ENCODE data around the gene TSC1. TPM values are rescaled to one million over a fixed set of nuclear protein-coding genes. Genes with fewer than 3 reads are reported as not detected.
A peak's percentile ranks its signal among the peaks of the same experiment; 100 is the strongest.

The TSC1 gene
- total RNA-seq, 1 experiment from 2014 or later, result 59.2 TPM

DNA sequence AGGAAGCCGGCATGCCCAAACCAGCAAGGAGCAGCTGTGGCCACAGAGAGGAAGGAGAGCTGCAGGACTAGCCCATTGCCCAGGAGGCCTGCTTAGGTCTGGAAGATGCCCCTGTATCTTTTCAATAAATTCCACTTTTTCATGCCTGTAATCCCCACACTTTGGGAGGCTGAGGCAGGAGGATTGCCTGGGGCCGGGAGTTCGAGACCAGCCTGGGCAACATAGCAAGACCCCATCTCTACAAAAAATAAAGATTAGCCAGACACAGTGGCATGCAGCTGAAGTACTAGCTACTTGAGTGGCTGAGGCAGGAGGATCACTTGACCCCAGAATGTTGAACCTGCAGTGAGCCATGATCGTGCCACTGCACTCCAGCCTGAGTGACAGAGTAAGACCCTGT lies 5.3 kb upstream of the TSC1 start:
- no peak for DNase-seq
- H3K4me2 ChIP-seq (ENCODE audit: low read depth, low read length, poor library complexity, severe bottlenecking), result no peak overlapping the region
- no peak overlapping the region for H3K9ac ChIP-seq (ENCODE audit: low read length)
- no peaks in the 10 kb centered on the region for H3K36me3 ChIP-seq (ENCODE audit: insufficient read depth, low read length)
- H2AFZ ChIP-seq (ENCODE audit: low read length), result no peak overlapping the region
- no peak overlapping the region for H3K27ac ChIP-seq (ENCODE audit: low read length)
- no peaks in the 10 kb centered on the region for H3K79me2 ChIP-seq (ENCODE audit: low read length)
- H3K4me1 ChIP-seq (ENCODE audit: low read length), result peaks cover 6% of the 10 kb centered on the region
- no peaks in the 10 kb centered on the region for H3K9me2 ChIP-seq (replicated peaks; ENCODE audit: insufficient read depth, low read length)
- no peaks in the 10 kb centered on the region for H4K20me1 ChIP-seq (ENCODE audit: insufficient read depth, low read depth, low read length)
- H3K27me3 ChIP-seq (ENCODE audit: low read length), result no peaks in the 10 kb centered on the region
- no peak overlapping the region for H3K4me3 ChIP-seq (ENCODE audit: low read length)
- H3K9me3 ChIP-seq (ENCODE audit: low read length), result no peaks in the 10 kb centered on the region

DNA sequence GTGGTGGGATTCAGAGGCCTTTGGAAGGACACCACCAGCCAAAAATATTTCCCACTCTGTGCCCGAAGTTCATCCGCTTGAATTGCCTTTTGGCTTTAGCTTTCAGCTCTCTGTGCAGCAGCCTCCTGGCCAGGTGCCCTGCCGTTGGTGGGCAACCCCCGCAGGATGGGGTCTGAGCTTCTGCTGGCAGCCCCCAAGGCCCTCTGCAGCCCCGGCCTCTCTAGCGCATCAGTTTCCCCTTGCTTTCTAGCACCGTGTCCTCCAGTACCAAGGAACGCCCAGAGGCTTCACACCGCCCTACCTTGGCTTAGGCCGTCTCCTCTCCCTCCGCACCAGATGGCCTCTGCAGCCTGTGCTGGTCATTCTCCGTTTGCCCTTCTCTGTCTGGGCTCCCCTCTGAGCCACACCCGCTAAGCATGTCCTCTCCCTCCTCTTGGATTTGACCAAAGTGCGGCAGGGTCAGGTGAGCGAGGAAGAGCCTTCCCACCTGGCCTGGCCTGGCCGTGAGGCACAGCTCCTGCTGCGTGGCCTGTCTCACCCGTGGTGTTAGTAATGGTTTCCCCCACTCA lies 4.2 kb upstream of the TSC1 start:
- H3K27ac ChIP-seq (ENCODE audit: low read length), result no peak overlapping the region
- no peaks in the 10 kb centered on the region for H3K27me3 ChIP-seq (ENCODE audit: low read length)
- no peaks in the 10 kb centered on the region for H4K20me1 ChIP-seq (ENCODE audit: insufficient read depth, low read depth, low read length)
- no peaks in the 10 kb centered on the region for H3K9me3 ChIP-seq (ENCODE audit: low read length)
- no peak overlapping the region for H3K4me2 ChIP-seq (ENCODE audit: low read depth, low read length, poor library complexity, severe bottlenecking)
- H3K79me2 ChIP-seq (ENCODE audit: low read length), result 0 out of 2 replicates have a peak, but pooled peaks cover 5% of the 10 kb centered on the region
- H3K4me1 ChIP-seq (ENCODE audit: low read length), result peaks cover 8% of the 10 kb centered on the region
- H3K9me2 ChIP-seq (replicated peaks; ENCODE audit: insufficient read depth, low read length), result no peaks in the 10 kb centered on the region
- H3K4me3 ChIP-seq (ENCODE audit: low read length), result no peak overlapping the region
- no peak for DNase-seq
- no peak overlapping the region for H2AFZ ChIP-seq (ENCODE audit: low read length)
- no peaks in the 10 kb centered on the region for H3K36me3 ChIP-seq (ENCODE audit: insufficient read depth, low read length)
- H3K9ac ChIP-seq (ENCODE audit: low read length), result no peak overlapping the region

DNA sequence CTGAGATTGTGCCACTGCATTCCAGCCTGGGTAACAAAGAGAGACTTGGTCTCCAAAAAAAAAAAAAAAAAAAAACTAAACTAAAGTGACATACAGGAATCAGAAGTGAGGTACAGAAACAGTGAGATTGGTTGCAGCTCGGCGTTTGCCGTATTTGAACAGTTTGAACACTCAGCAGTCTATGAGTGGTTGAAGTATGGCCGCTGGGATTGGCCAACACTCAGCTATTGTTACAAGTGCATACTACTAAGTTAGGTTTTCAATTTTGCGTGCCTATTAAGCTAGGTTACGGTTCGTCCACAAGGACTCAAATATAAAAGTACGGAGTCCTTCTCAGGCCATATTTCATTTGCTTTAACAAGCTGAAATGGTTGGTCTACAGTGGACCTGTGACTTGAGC lies 3.3 kb upstream of the TSC1 start:
- no peak for DNase-seq
- no peaks in the 10 kb centered on the region for H3K27me3 ChIP-seq (ENCODE audit: low read length)
- H2AFZ ChIP-seq (ENCODE audit: low read length), result no peak overlapping the region
- H3K9ac ChIP-seq (ENCODE audit: low read length), result no peak overlapping the region
- H3K36me3 ChIP-seq (ENCODE audit: insufficient read depth, low read length), result no peaks in the 10 kb centered on the region
- H3K4me2 ChIP-seq (ENCODE audit: low read depth, low read length, poor library complexity, severe bottlenecking), result no peak overlapping the region
- H4K20me1 ChIP-seq (ENCODE audit: insufficient read depth, low read depth, low read length), result no peaks in the 10 kb centered on the region
- H3K9me2 ChIP-seq (replicated peaks; ENCODE audit: insufficient read depth, low read length), result no peaks in the 10 kb centered on the region
- H3K79me2 ChIP-seq (ENCODE audit: low read length), result 0 out of 2 replicates have a peak, but pooled peaks cover 5% of the 10 kb centered on the region
- no peaks in the 10 kb centered on the region for H3K9me3 ChIP-seq (ENCODE audit: low read length)
- no peak overlapping the region for H3K27ac ChIP-seq (ENCODE audit: low read length)
- H3K4me3 ChIP-seq (ENCODE audit: low read length), result no peak overlapping the region
- H3K4me1 ChIP-seq (ENCODE audit: low read length), result peaks cover 16% of the 10 kb centered on the region

DNA sequence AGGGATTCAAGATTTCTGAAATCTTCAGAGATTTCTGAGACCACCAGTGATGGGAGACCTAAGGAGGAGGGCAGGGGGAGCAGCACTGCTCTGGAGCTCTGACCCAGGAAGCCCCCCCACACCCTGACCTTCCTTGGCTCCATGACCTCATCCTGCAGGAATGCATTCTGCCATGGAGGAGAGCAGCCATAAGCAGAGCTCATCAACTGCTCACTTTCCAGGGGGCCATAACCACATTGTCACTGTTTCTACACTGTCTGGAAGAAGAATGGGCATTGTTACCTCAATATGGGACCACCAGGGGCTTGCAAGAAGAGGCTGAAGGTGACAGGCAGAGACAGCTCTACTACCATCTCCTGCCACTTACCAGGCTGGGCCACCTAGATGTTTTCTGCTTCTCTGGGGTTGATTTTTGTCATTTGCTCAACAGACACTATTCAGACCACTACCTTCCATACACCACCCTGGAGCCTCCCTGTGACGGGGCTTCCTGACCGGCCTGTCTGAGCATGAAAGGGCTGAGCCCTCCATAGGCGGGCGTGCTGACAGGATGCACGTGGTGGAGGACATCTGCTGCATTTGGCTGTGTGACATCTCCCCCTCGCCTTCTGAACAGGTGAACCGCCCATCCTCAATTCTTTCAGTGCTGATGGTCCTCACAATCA lies 2.3 kb upstream of the TSC1 start:
- H2AFZ ChIP-seq (ENCODE audit: low read length), result no peak overlapping the region
- H3K4me1 ChIP-seq (ENCODE audit: low read length), result peaks cover 26% of the 10 kb centered on the region
- peaks cover 9% of the 10 kb centered on the region; the same call in 1 of the 2 replicates for H3K79me2 ChIP-seq (ENCODE audit: low read length)
- no peak overlapping the region for H3K4me3 ChIP-seq (ENCODE audit: low read length)
- H3K36me3 ChIP-seq (ENCODE audit: insufficient read depth, low read length), result no peaks in the 10 kb centered on the region
- no peak overlapping the region for H3K27ac ChIP-seq (ENCODE audit: low read length)
- H3K27me3 ChIP-seq (ENCODE audit: low read length), result no peaks in the 10 kb centered on the region
- no peak overlapping the region for H3K9ac ChIP-seq (ENCODE audit: low read length)
- no peak for DNase-seq
- H3K9me2 ChIP-seq (replicated peaks; ENCODE audit: insufficient read depth, low read length), result no peaks in the 10 kb centered on the region
- no peaks in the 10 kb centered on the region for H3K9me3 ChIP-seq (ENCODE audit: low read length)
- no peak overlapping the region for H3K4me2 ChIP-seq (ENCODE audit: low read depth, low read length, poor library complexity, severe bottlenecking)
- no peaks in the 10 kb centered on the region for H4K20me1 ChIP-seq (ENCODE audit: insufficient read depth, low read depth, low read length)

DNA sequence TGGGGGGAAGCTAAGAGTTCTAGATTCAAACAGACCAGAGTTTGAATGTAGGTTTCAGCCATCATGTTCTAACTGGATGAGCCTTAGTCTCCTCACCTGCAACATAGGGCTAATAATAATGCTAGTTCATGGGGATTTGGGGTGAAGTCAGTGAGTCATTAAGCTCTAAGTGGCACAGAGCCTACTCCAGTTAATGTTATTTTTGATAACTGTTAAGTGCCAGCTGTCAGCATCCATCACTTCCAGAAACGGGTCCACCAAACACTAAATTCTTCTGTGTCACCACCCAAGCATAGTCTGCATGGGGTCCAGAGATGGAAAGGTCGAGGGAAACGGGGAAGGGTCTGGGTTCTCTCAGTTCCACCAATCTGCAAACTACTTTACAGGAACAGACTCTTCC lies 1.8 kb upstream of the TSC1 start:
- Histone ChIP-seq H3K9me3 (ENCODE audit: low read length) (no peaks in the 10 kb centered on the region), H3K9ac (ENCODE audit: low read length) (no peak overlapping the region), H3K4me3 (ENCODE audit: low read length) (no peak overlapping the region), H4K20me1 (ENCODE audit: insufficient read depth, low read depth, low read length) (no peaks in the 10 kb centered on the region), H3K27ac (ENCODE audit: low read length) (no peak overlapping the region), H2AFZ (ENCODE audit: low read length) (no peak overlapping the region), H3K9me2 (replicated peaks; ENCODE audit: insufficient read depth, low read length) (no peaks in the 10 kb centered on the region), H3K4me1 (ENCODE audit: low read length) (peaks cover 32% of the 10 kb centered on the region), H3K36me3 (ENCODE audit: insufficient read depth, low read length) (no peaks in the 10 kb centered on the region), H3K79me2 (ENCODE audit: low read length) (peaks cover 15% of the 10 kb centered on the region), H3K27me3 (ENCODE audit: low read length) (no peaks in the 10 kb centered on the region), H3K4me2 (ENCODE audit: low read depth, low read length, poor library complexity, severe bottlenecking) (no peak overlapping the region)
- no peak for DNase-seq

DNA sequence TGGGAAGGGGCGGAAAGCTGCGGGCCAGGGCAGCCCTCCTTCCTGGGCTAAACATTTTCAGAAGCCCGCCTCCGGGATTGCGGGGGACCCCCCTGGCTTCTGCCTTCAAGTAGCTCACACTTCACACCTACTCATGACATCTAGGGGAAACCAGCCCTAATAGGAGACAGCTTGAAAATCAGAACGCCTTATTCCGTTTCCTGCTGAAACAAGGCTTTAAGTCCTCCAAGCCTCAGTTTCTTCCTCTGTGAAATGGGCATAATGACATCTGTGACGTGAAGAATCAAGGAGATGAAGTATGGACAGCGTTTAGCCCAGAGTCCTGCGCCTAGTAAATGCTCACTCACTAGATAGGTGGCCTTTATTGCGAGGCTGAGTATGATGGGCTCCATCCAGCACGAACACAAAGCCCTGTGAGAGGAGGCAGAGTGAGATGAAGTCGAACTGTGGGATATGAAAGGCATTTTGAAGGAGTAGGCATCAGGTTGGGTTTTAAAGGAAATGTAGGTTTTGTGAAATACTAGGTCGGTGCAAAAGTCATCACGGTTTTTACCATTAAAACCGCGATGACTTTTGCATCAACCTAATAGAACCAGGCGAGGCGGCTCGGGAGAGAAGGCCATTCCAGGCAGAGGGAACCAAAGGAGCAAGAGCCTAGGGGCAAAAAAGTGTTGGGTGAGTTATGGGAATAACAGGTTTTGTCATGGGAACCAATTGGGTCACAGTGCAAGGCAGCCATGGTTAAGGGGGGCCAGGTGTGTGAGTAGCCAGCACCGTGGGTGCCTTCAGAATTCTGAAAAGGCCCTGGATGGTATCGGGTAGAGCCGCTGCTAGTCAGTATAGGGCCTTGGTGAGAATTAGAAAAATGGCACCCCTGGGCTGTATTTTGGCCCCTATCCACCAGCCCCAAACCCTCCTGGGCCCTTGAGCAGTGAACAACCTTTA lies 1.0 kb upstream of the TSC1 start:
- DNase-seq, result no peak
- H3K4me3 ChIP-seq (ENCODE audit: low read length), result peak overlapping the region; percentile 93

DNA sequence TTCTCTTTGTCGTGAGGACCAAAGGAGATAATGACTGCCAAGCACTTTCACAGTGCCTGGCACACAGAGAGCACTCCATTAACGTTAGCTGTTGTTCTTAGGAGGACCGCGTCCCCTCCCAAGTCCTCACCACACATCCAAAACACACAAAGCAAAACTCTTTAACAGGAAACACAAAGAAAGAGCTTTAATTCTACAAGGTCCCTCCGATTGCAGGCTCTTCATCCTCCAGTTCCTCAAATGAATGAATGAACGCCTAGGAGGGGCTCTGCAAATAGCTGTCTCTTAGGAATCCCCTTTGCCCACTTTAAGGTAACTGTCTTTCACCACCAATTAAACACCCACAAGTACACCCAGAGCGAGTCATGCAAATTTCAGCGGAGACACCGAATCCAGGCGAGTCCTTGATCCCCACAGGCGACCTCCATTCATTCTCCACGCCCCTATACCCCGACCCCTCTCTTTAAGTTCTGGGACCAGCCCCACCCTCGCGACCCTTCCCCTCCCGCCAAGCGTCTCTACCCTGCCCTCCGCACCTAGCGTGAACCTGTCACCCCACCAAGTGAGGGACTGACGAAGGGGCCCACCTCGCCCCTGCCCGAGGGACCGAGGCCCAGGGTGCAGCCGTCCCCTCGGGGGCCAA lies 644 bp downstream of the TSC1 start:
- Histone ChIP-seq H3K9ac (ENCODE audit: low read length) (peak overlapping the region; percentile 92), H3K4me1 (ENCODE audit: low read length) (peaks cover 56% of the 10 kb centered on the region), H3K4me3 (ENCODE audit: low read length) (peak overlapping the region; percentile 93), H3K27ac (ENCODE audit: low read length) (peak overlapping the region; percentile 94), H3K36me3 (ENCODE audit: insufficient read depth, low read length) (no peaks in the 10 kb centered on the region), H3K27me3 (ENCODE audit: low read length) (no peaks in the 10 kb centered on the region), H4K20me1 (ENCODE audit: insufficient read depth, low read depth, low read length) (no peaks in the 10 kb centered on the region), H3K9me3 (ENCODE audit: low read length) (no peaks in the 10 kb centered on the region), H3K9me2 (replicated peaks; ENCODE audit: insufficient read depth, low read length) (no peaks in the 10 kb centered on the region), H3K4me2 (ENCODE audit: low read depth, low read length, poor library complexity, severe bottlenecking) (peak overlapping the region; percentile 74), H2AFZ (ENCODE audit: low read length) (no peak overlapping the region), H3K79me2 (ENCODE audit: low read length) (peaks cover 39% of the 10 kb centered on the region)
- DNase-seq, result peak; percentile 86

More for the DNA sequence above, 1.0 kb upstream of the TSC1 start:
- Histone ChIP-seq H3K27me3 (ENCODE audit: low read length) (no peaks in the 10 kb centered on the region), H3K9me3 (ENCODE audit: low read length) (no peaks in the 10 kb centered on the region), H3K4me2 (ENCODE audit: low read depth, low read length, poor library complexity, severe bottlenecking) (peak overlapping the region; percentile 74), H3K36me3 (ENCODE audit: insufficient read depth, low read length) (no peaks in the 10 kb centered on the region), H3K79me2 (ENCODE audit: low read length) (peaks cover 22% of the 10 kb centered on the region), H3K9me2 (replicated peaks; ENCODE audit: insufficient read depth, low read length) (no peaks in the 10 kb centered on the region), H2AFZ (ENCODE audit: low read length) (peak overlapping the region; percentile 76; the same call in 1 of the 2 replicates), H3K4me1 (ENCODE audit: low read length) (peaks cover 39% of the 10 kb centered on the region), H4K20me1 (ENCODE audit: insufficient read depth, low read depth, low read length) (no peaks in the 10 kb centered on the region), H3K9ac (ENCODE audit: low read length) (peak overlapping the region; percentile 74), H3K27ac (ENCODE audit: low read length) (no peak overlapping the region)

All from Karpas-422 (cell line).